ENCODE results near the gene PKP1. TPM values are rescaled to one million over a fixed set of nuclear protein-coding genes. Genes with fewer than 3 reads are reported as not detected.

PKP1 gene
- total and polyA plus RNA-seq, 10 of the 15 experiments (the other 5 are each of a cell fraction or from before 2014, with no cell fraction given) = 0.03 TPM; not detected in 9

- no peak for TF ChIP-seq ZBTB11 (CRISPR knock-in tag; IDR thresholded peaks at IDR 0.05)
- no peak for TF ChIP-seq MEF2B (IDR thresholded peaks at IDR 0.05; ENCODE audit: partially characterized antibody, poor library complexity, severe bottlenecking)
- no peak for TF ChIP-seq NFIC (IDR thresholded peaks at IDR 0.05; ENCODE audit: low read depth, low read length)
- no peak for TF ChIP-seq STAT1 (conservative IDR thresholded peaks at IDR 0.05)
- no peak for TF ChIP-seq E2F4 (IDR thresholded peaks at IDR 0.05; ENCODE audit: low read depth, low read length)
- TF ChIP-seq JUND (IDR thresholded peaks at IDR 0.05; ENCODE audit: low read depth, low read length) = no peak
Measured at GRCh38 chr1:201311356-201312011, 28.2 kb downstream of the PKP1 start (continued).

GRCh38 chr1:201312298-201312697, 29.0 kb downstream of the PKP1 start:
- no peak overlapping the region for H3K4me3 ChIP-seq
- intact Hi-C loops (cut with micrococcal nuclease; ENCODE audit: unreplicated experiment) = no loop called here
- H3K27ac ChIP-seq (ENCODE audit: control insufficient read depth, insufficient read depth) = no peak overlapping the region
- H3K9me3 ChIP-seq (replicated peaks; ENCODE audit: control insufficient read depth, insufficient read depth, low read length) = no peaks in the 10 kb centered on the region
- peaks cover 4 to 8% of the 10 kb centered on the region in 2 experiments; a peak in 3 of 4 replicates for H3K27me3 ChIP-seq (replicated peaks in 1 of 2; ENCODE audit: control insufficient read depth in 2 of 2, insufficient read depth in 2 of 2, low read length in 1 of 2)
- SMC1A ChIA-PET (ENCODE audit: uncharacterized antibody, unreplicated experiment) = interaction anchor here (1.3 to 1.4 kb wide), 2 partner anchors 12 to 49 kb away, joined by 3 read pairs; no protein-coding TSS in a partner anchor
- RAD21 ChIA-PET (ENCODE audit: unreplicated experiment) = interaction anchor here (1.4 to 2.4 kb wide), 2 partner anchors 33 to 58 kb away, joined by 4 to 6 read pairs; no protein-coding TSS in a partner anchor
- in situ Hi-C loops (cut with MboI) = no loop called here
- no peak overlapping the region for H3K4me2 ChIP-seq (ENCODE audit: control insufficient read depth, insufficient read depth)
- DNase-seq (ENCODE audit: low read depth, low spot score) (no peak), FAIRE-seq (no peak), ATAC-seq (no peak)
- POLR2A ChIA-PET = no interaction called here
- no TSS peak for BruUV-seq (replicated peaks)
- no peaks in the 10 kb centered on the region for H3K4me1 ChIP-seq (ENCODE audit: control insufficient read depth, insufficient read depth, low read length)
- WGBS (ENCODE audit: insufficient coverage, insufficient replicate concordance, low lambda C conversion rate, missing lambda C conversion rate) = 40% methylated on average over 7 of the region's 7 CpGs
- no peak overlapping the region for H2AFZ ChIP-seq (ENCODE audit: control insufficient read depth, low read depth, low read length)
- CTCF ChIA-PET = interaction anchor here (1.5 to 7.6 kb wide), 2 partner anchors 35 to 58 kb away, joined by 4 to 46 read pairs; no protein-coding TSS in a partner anchor
- H4K20me1 ChIP-seq (ENCODE audit: control insufficient read depth, insufficient read depth) = no peaks in the 10 kb centered on the region
- no peaks in the 10 kb centered on the region for H3K79me2 ChIP-seq (ENCODE audit: control insufficient read depth, insufficient read depth, low read length)
- no peaks in the 10 kb centered on the region for H3K36me3 ChIP-seq (ENCODE audit: control insufficient read depth in 2 of 2, insufficient read depth in 2 of 2, low read length in 1 of 2)
- H3K9ac ChIP-seq (ENCODE audit: control insufficient read depth, insufficient read depth, low read length) = no peak overlapping the region
- no peak for TF ChIP-seq RCOR1 (conservative IDR thresholded peaks at IDR 0.05; ENCODE audit: low read depth, low read length)
- no peak for TF ChIP-seq HDAC2 (IDR thresholded peaks at IDR 0.05)
- TF ChIP-seq SRF (IDR thresholded peaks at IDR 0.05; ENCODE audit: low read depth in 2 of 2, low read length in 2 of 2) = no peak
- TF ChIP-seq KDM1A (IDR thresholded peaks at IDR 0.05; ENCODE audit: borderline replicate concordance) = no peak
- TF ChIP-seq ZZZ3 (IDR thresholded peaks at IDR 0.05; ENCODE audit: control insufficient read depth, insufficient read length, low read depth) = no peak
- no peak for TF ChIP-seq E2F8 (IDR thresholded peaks at IDR 0.05; ENCODE audit: low read depth, partially characterized antibody)
